ENCODE data around the gene GJC2.
A peak's percentile ranks its signal among the peaks of the same experiment; 100 is the strongest.

The GJC2 gene

DNA sequence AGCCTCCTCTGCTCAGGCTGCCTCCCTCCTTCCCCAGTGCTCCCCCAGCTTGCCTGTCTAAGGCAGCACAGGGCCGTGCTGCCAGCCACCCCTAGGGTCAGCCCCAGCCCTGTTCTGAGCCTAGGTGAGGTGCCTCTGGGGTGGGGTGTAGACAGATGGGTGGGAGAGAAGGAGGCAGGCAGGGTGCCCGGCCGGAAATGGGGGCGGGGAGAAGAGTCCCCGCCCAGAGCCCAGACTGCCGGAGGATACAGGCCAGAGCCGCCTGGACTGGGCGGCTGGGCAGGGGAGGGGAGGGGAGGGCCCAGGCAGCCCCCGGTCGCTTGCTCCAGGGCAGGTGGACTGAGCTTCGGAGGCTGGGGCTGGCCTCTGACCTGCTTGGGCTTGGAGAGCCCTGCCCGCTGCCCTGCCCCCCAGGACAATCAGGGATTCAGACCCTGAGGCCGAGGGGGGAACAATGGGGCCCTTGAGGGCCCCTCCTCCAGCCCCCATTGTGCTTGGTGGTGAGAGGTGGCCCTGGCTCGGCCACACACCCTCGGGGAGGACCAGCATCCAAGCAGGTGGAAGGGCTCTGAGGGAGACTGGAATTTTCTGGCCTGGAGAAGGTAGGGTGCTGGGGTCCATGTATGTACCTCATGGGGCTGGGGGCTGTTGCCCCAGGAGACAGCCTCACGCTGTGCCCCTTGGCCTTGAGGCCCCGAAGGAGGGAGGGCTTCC, at the start of gene GJC2:
Gene GJC2, plus strand, starts transcription at position 525 of the 714 bp plus-strand sequence. CDS start 7,829 bp downstream, outside the sequence.
- Histone ChIP-seq H2AFZ (ENCODE audit: low read depth, low read length) (no peak within 1 kb of the TSS), H3K9me3 (ENCODE audit: low read length) (no peaks in the 10 kb centered on the region), H3K36me3 (ENCODE audit: insufficient read depth, low read length) (peaks cover 32% of the 10 kb centered on the region), H3K4me1 (ENCODE audit: insufficient read depth, low read length) (peaks cover 14% of the 10 kb centered on the region), H3K27me3 (ENCODE audit: insufficient read depth, low read length) (no peaks in the 10 kb centered on the region), H3K4me3 (ENCODE audit: low read length) (no peak within 1 kb of the TSS)

DNA sequence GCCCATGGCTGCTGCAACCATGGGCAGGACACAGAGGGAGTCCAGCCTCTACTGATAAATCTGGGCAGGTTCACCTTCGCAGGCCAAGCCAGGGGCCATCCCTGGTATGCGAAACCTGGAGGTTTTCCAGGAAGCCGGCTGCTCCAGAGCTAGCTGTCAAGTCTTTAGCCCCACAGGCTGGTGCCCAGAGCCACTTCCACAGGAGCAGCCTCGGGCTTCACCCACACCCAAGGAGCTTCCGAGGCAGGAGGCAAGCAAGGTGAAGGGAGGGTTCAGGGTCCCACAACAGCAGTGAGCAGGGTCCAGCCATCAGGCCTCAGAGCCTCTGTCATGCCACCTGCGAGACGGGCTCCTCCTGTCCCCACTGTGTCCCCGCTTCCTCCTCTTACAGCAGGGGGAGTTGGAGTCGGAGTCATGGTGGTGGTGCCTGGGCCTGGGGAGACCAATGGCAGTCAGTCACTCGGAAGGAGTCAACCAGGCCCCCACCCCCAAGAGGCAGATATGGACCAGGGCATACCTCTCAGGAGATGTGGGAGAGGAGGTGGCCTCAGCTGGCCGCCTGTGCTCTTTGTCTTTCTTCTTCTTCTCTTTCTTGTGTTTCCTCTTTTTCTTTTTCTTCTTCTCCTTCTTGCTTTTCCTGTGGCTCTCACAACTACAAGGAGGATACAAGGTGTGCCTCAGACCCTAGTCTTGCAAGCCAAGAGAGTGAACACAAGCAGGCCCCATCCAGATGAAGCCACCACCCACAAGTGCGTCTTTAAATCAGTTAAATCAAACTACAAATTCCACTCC, 48.7 kb upstream of the GJC2 start:
- Histone ChIP-seq H3K27me3 (ENCODE audit: insufficient read depth, low read length) (no peaks in the 10 kb centered on the region), H2AFZ (ENCODE audit: low read depth, low read length) (no peak overlapping the region), H3K4me3 (ENCODE audit: low read length) (peak overlapping the region; percentile 84), H3K9me3 (ENCODE audit: low read length) (peaks cover under 1% of the 10 kb centered on the region), H3K4me1 (ENCODE audit: insufficient read depth, low read length) (peaks cover 10% of the 10 kb centered on the region), H3K36me3 (ENCODE audit: insufficient read depth, low read length) (peaks cover 54% of the 10 kb centered on the region)

DNA sequence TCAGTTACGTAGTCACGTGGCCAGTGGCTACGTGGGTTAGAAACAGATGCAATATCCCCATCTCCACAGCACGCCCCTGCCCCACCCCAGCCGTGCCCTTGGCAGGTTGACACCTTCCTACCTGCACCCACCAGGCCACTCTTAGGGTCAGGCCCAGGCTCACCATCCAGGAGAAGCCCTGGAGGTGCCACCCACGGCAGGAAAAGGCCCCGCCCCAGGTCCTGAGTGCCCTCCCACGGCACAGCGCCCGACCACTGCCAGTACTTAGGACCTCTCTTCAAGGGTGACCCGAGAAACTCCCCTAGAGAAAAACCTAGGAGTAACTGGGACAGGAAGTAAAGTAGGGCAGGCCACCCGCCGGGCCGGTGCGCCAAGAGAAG, 48.1 kb upstream of the GJC2 start:
- H3K9me3 ChIP-seq (ENCODE audit: low read length), result no peaks in the 10 kb centered on the region
- H3K4me3 ChIP-seq (ENCODE audit: low read length), result peak overlapping the region; percentile 84
- H3K36me3 ChIP-seq (ENCODE audit: insufficient read depth, low read length), result peaks cover 55% of the 10 kb centered on the region
- H3K4me1 ChIP-seq (ENCODE audit: insufficient read depth, low read length), result peaks cover 10% of the 10 kb centered on the region
- H2AFZ ChIP-seq (ENCODE audit: low read depth, low read length), result no peak overlapping the region
- no peaks in the 10 kb centered on the region for H3K27me3 ChIP-seq (ENCODE audit: insufficient read depth, low read length)

DNA sequence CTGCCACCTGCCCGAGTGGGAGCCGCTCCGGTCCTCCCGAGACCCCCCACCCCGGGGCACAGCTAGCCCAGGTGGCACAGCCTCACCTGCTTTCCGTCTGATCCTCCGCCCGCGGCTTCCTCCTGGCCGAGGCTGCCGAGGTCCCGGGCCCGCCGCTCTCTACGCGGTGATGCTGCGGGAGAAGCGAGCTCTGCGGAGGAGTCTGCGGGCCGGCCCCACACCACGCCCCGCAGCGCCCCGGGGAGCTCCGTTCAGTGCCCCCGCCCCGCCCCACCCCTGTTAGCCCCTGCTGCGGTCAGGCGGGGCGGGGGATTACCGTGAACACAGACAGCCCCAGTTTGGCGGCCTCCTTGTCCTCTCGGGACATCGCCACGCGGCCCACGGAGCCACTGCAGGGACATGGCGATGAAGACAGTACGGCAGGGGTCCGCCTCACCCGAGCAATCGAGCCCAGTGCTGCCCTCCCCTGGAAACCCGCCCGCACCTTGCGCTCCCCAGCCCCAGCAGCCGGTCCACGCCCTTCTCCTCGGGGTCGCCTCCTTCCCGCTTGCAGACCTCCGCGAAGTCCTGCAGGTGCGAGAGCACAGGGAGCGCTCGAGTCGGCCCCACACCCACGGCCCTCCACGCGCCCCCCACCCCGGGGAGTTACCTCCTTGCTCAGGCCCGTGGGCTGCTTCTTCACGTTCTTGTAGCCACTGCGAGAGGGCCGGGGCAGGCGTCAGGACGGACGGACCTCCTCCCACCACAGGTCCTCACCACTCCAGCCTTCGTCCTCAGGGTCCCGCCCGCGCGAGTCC, 47.5 kb upstream of the GJC2 start:
- H3K4me1 ChIP-seq (ENCODE audit: insufficient read depth, low read length), result peaks cover 10% of the 10 kb centered on the region
- H3K27me3 ChIP-seq (ENCODE audit: insufficient read depth, low read length), result no peaks in the 10 kb centered on the region
- peaks cover 51% of the 10 kb centered on the region for H3K36me3 ChIP-seq (ENCODE audit: insufficient read depth, low read length)
- H3K4me3 ChIP-seq (ENCODE audit: low read length), result peak overlapping the region; percentile 84
- H3K9me3 ChIP-seq (ENCODE audit: low read length), result no peaks in the 10 kb centered on the region
- H2AFZ ChIP-seq (ENCODE audit: low read depth, low read length), result no peak overlapping the region

DNA sequence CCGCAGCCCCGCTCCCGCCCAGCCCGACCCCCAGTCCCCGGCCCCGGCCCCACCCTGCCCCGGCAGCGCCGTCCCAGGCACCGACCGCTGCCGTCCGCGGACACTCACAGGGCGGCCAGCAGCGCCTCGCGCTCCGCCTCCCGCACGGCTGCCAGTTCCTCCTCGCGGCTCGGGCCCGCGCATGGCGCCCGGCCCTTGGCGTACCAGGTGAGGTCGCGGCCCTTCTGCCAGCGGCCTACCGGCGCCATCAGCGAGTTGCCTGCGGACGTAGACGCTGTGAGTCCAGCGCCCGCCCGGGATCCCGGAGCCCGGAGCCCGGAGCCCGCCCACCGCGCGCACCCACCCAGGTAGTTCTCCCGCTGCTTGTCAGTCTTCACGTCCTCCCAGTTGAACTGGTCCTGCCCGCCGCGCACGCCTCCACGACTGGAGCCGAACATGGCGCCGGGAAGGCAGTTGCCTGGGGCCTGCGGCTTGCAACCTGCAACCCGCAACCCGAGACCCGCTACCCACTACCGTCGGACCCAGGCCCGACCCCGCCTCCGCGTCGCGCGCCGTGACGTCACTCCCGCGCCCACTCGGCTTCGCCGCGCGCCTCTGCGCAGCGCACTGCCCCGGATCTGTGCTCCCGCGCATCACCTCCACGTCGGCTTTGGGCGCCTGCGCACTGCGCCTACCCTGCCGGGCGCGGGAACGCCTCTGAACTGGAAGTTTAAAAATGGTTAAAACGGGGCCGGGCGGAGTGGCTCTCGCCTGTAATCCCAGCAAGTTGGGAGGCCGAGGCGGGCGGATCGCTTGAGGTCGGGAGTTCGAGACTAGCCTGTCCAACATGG, 46.7 kb upstream of the GJC2 start, which contains the start of gene C1orf35:
Gene C1orf35, minus strand, starts transcription at position 535 of the 830 bp plus-strand sequence. Its CDS starts 98 bp downstream, at position 437.
- H3K4me1 ChIP-seq (ENCODE audit: insufficient read depth, low read length), result peaks cover 10% of the 10 kb centered on the region
- H3K9me3 ChIP-seq (ENCODE audit: low read length), result no peaks in the 10 kb centered on the region
- no peak within 1 kb of the TSS for H2AFZ ChIP-seq (ENCODE audit: low read depth, low read length)
- H3K4me3 ChIP-seq (ENCODE audit: low read length), result peak within 1 kb of the TSS; percentile 84
- H3K36me3 ChIP-seq (ENCODE audit: insufficient read depth, low read length), result peaks cover 48% of the 10 kb centered on the region
- H3K27me3 ChIP-seq (ENCODE audit: insufficient read depth, low read length), result no peaks in the 10 kb centered on the region

DNA sequence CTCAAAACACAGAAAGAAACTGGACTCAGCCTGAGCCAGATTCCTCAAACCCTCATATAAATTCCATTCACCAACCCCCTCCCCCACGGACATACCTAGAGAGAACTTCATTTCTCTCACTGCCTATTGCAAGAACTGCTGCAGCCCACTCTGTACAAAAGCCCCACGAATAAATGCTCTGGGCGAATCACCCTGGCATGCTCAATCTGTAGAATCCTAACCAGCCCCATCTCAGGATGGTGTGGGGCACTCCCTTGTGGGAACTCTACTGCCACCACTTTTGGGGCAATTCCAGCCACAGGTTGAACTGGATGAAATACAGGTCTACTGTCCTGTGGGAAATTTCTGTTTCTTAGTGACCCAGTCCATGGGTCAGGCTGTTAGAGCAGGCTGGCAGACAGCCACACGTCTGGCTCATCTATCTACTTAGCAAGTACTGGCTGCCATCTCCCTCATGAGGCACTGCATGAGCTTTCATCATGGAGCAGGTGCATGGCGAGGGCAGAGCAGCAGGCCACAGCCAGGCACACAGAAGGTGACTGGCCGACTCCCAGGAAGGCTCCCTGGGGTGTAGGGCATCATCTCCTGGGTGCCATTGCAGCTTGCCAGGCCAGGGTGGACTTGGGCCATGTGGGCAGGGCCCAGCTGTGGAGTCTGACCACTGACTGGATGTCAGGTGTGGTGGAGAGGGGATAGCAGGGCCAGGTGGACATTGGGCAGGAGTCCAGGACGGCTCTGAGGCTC, 45.0 kb upstream of the GJC2 start:
- no peak overlapping the region for H2AFZ ChIP-seq (ENCODE audit: low read depth, low read length)
- no peaks in the 10 kb centered on the region for H3K9me3 ChIP-seq (ENCODE audit: low read length)
- H3K36me3 ChIP-seq (ENCODE audit: insufficient read depth, low read length), result peaks cover 31% of the 10 kb centered on the region
- H3K4me1 ChIP-seq (ENCODE audit: insufficient read depth, low read length), result peaks cover 20% of the 10 kb centered on the region
- no peaks in the 10 kb centered on the region for H3K27me3 ChIP-seq (ENCODE audit: insufficient read depth, low read length)
- H3K4me3 ChIP-seq (ENCODE audit: low read length), result no peak overlapping the region

DNA sequence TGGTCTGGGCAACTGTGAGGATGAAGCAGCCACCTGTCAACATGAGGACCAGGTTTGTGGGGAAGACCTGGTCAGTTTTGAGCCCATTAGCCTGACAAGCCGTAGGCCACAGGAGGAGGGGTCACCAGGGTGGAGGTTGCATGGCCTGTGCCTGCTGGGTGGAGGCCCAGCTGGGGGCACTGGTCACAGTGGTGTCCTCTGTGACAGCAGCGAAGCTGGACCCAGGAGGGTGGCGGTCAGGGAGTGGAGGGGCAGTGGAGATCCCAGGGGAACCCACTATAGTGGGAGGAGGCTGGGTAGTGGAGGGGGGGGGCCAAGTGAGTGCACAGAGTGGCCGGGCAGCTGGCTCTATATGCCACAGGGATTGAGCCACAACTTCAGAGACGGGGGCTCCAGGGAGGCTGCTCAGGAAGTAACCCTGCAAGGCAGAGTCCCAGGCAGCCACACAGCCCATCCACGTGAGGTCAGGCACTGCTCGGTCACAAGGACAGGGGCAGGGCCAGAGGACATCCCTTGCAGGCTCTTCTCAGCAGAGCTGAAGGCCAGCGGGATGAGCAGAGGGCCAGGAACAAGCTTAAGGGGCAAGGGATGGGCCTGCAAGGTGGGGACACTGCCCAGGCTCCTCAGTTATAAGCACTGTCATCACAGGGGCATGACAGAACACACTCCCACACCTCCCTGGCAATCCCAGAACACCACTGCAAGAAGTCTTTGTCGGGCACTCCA, 44.3 kb upstream of the GJC2 start:
- Histone ChIP-seq H3K4me1 (ENCODE audit: insufficient read depth, low read length) (peaks cover 24% of the 10 kb centered on the region), H3K4me3 (ENCODE audit: low read length) (no peak overlapping the region), H3K9me3 (ENCODE audit: low read length) (no peaks in the 10 kb centered on the region), H3K27me3 (ENCODE audit: insufficient read depth, low read length) (no peaks in the 10 kb centered on the region), H3K36me3 (ENCODE audit: insufficient read depth, low read length) (peaks cover 27% of the 10 kb centered on the region), H2AFZ (ENCODE audit: low read depth, low read length) (no peak overlapping the region)

DNA sequence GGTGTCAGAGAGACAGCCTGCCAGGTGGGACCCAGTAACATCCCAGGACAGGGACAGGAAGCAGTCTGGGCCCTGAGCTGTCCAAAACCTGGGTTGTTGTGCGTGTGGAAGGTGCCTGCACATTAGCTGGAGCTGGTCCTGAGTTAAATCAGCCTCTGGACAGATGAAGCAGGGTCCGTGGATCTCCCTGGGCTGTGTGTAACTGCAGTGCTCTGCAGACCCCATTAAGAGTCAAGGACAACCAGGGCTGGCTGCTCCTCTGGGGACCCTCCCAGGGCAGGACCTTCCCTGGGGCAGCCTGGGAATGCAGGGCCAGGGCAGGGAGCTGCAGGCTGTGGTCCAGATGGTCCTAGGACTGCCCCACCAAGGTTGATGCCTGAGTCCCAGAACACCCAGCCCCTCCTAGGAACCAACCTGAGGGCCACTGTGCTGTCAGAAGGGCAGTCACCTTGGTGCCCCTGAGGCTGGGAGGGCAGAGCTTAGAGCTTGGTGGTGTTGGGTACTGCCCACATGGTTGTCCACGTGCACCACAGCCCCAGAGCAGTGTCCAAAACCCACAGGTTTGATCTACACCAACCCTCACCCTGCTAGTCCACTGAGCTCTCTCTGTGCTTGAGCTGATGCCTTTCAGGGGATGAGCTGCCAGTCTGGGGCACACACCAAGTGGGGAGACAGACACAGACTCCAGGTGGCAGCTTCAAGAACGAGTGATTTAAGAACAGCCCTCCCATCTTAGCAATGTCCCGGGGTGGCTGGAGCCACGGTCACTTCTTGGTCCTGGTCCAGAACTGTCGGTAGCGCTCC, 43.5 kb upstream of the GJC2 start:
- Histone ChIP-seq H2AFZ (ENCODE audit: low read depth, low read length) (no peak overlapping the region), H3K27me3 (ENCODE audit: insufficient read depth, low read length) (no peaks in the 10 kb centered on the region), H3K4me3 (ENCODE audit: low read length) (no peak overlapping the region), H3K4me1 (ENCODE audit: insufficient read depth, low read length) (peaks cover 27% of the 10 kb centered on the region), H3K9me3 (ENCODE audit: low read length) (no peaks in the 10 kb centered on the region), H3K36me3 (ENCODE audit: insufficient read depth, low read length) (peaks cover 20% of the 10 kb centered on the region)

DNA sequence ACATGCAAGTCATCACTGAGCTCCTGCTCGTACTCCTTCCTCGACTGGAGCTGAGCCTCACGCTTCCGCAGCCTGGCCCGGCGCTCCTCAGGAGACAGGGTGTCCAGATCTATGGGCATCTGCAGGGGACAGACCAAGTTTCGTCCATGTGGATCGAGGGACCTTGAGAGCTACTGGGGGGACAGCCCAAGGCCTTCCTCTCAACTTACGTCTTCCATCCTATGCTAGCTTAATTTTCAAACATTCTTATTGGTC, 43.0 kb upstream of the GJC2 start:
- no peaks in the 10 kb centered on the region for H3K9me3 ChIP-seq (ENCODE audit: low read length)
- peaks cover 25% of the 10 kb centered on the region for H3K4me1 ChIP-seq (ENCODE audit: insufficient read depth, low read length)
- no peak overlapping the region for H2AFZ ChIP-seq (ENCODE audit: low read depth, low read length)
- peaks cover 17% of the 10 kb centered on the region for H3K36me3 ChIP-seq (ENCODE audit: insufficient read depth, low read length)
- H3K4me3 ChIP-seq (ENCODE audit: low read length), result no peak overlapping the region
- H3K27me3 ChIP-seq (ENCODE audit: insufficient read depth, low read length), result no peaks in the 10 kb centered on the region

DNA sequence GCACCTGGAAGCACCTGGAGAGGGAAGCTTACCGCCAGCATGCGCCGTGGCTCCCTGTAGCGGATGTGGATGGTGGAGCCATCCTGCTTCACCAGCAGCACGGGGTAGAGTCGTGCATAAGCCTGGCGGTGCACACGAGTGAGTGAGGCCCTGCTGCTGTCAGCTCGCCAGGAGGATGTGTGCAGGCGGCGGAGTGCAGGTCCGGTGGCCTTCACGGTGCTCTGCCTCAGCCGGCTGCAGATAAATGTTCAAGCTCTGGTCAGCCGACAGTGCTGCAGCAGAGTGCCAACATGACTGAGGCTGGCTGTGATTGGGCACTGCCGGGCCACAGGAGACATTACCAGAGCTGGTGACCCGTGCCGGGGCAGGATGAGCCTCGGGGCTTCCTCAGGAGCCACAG, 42.1 kb upstream of the GJC2 start:
- peak overlapping the region; percentile 64 for H3K4me3 ChIP-seq (ENCODE audit: low read length)
- H3K9me3 ChIP-seq (ENCODE audit: low read length), result no peaks in the 10 kb centered on the region
- H3K4me1 ChIP-seq (ENCODE audit: insufficient read depth, low read length), result peaks cover 20% of the 10 kb centered on the region
- H3K36me3 ChIP-seq (ENCODE audit: insufficient read depth, low read length), result peaks cover 17% of the 10 kb centered on the region
- H2AFZ ChIP-seq (ENCODE audit: low read depth, low read length), result no peak overlapping the region
- H3K27me3 ChIP-seq (ENCODE audit: insufficient read depth, low read length), result no peaks in the 10 kb centered on the region

DNA sequence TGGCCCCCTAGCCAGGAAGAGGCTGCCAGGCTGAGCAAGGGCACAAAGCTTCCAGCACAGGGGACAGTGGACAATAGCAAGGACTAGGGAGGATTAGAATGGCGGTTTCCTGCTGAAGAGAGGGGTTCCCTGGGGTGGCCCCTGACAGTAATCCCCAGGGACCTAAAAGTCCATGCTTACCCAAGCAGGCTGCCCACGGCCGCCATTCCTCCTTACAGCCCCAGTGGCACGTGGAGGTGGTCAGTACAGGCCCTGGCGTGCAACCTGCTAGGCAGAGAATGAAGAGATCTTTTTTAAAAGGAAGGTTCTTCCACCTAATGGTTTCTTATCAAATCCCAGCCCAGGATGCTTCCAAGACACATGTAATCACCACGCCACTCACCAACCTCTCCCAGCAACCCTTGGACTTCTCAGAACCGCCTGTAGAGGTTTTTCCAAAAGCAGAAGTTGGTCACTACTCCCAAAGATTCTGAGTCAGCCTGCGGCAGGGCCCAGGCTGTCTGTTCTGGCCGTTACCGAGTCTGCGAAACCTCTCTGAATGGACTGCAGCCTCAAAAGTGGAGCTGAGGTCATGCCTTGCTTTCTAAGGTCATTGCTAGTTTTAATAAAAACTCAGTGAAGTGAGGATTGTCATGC, 41.6 kb upstream of the GJC2 start:
- H2AFZ ChIP-seq (ENCODE audit: low read depth, low read length), result no peak overlapping the region
- peaks cover 17% of the 10 kb centered on the region for H3K36me3 ChIP-seq (ENCODE audit: insufficient read depth, low read length)
- H3K4me3 ChIP-seq (ENCODE audit: low read length), result peak overlapping the region; percentile 64
- H3K27me3 ChIP-seq (ENCODE audit: insufficient read depth, low read length), result no peaks in the 10 kb centered on the region
- H3K9me3 ChIP-seq (ENCODE audit: low read length), result no peaks in the 10 kb centered on the region
- H3K4me1 ChIP-seq (ENCODE audit: insufficient read depth, low read length), result peaks cover 20% of the 10 kb centered on the region
